NOMO-1 treated with dmso at 0.1 percent for 144 hours (cell line): ENCODE results near the gene POU2F3.

Experiments
- DNase-seq: peaks from one replicate; lab custom pipeline; 2025; ENCODE audit not compliant: unreplicated experiment; lab: John Stamatoyannopoulos, UW

POU2F3 gene

DNA sequence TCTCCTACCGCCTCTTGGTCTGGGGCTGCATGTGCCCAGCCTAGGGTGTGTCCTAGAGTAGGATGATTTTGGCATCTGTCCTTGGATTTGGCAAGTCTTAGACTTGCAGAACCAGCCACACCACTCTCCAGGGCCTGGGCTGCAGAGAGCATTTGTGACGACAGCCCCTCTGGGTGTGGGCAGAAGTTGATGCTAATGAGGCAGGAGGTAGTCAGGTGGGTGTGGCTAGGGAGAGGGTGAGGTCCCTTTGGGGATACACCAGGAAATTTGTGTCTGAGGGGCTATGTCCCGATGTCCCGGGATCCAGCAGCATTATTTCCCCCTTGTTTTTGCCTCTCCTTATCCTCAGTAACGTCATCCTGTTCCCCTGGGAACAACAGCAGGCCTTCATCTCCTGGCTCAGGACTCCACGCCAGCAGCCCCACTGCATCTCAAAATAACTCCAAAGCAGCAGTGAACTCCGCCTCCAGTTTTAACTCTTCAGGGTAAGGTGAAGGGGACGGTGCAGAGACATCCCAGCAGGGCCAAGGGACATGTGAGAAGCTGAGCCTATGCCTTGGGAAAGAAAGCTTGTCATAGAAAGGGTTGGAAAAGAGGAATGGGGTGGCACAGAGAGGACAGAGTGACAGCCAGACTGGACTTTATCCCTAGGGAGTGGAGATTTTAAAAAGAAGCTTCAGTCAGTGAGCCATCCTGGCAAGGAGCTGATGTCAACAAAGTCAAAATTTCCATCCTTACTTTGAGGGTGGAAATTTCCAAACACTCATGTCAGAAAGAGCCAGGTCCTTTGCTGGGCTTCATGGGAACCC lies 77.1 kb downstream of the POU2F3 start:
- DNase-seq = no peak

DNA sequence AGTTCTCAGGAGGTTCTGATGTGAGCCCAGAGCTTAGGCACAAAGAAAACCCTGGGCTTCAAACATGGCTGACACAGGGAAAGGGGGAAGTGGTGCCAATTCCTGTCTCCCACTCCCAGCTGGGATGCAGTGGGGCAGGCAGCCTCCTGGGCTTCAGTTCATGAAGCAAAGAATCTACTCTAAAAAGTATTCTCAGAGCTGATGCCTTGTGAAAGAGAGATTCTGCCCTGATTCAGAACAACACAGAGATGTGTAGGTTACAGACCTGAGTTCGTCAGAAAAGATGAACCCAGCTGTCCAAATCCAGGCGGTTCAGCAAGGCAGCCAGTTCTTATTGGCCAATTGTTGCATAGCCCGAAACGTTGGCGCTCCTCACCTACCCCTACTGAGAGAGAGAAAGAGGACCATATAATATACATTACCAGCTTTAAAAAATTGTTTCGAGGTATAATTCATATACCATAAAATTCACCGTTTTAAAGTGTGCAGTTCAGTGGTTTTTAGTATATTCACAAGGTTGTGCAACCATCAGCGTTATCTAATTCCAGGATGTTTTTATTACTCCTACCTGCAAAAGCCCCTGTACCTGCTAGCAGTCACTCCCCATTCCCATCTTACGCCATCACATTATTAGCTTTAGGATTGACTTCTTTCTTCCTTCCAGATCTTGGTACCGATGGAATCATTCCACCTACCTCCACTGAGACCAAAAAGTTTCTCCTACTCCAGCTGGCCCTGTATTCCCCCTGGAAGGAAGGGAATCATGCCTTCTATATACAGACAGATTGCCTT lies 77.9 kb downstream of the POU2F3 start:
- no peak for DNase-seq

DNA sequence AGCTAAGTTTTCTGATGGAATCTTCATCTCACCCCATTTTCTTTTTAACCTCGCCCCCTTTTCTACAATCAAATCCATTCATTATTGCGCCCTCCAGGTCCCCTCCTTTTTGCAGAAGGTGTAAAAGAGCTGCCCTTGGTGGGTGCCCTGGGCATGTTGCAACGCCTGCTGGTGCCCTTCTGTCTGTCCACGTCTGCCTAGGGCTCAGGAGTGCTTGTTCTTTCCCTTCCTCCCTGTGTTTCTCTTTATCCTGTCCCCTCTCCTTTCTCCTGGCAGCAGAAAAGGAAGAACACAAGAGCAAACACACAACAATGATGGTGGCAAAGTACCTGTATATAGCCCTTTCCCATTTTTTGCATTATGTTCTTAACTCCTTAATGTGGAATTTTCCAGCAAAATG lies 79.0 kb downstream of the POU2F3 start:
- DNase-seq = no peak

DNA sequence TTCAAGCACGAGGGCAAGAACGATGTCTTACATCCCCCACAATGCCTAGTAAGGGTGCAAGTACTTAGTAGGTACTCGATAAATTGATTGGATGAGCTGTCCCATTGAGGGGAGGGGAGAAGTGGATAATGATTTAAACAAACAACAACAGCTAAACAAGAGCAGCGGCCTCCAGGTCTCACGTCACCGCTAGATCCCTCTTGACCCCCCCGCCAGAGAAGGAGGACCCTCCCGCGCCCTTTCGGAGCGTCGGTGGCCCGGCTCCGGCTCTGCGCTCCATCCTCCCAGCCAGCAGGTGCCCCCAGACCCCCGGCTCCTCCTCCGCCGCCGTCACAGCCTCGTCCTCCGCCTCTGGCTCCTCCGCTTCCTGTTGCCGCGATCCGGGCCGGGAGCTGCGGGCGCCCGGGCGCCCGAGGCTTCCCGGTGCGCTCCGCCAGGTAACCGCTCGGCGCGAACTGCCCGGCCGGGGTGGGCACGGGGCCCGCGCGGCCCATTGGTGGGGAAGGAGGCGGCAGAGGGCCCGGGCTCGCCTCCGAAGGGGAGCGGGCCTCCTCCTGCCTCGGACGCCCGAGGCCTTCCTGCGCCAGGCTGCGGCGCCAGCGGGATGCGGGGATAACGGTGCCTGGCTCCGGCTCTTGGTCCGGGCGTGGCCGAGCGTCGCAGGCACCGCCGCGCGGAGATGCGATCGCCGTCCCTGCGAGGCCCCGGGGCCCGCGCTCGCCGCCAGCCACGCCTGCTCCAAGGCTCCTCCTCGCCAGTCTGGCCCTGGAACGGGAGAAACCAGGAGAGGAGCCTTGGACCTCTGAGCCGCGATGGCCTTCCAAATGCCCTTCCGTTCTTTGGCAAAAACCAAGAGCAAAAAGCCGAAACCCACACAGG lies 85.2 kb downstream of the POU2F3 start, which contains the start of gene TLCD5:
Gene TLCD5 (plus strand): TSS at position 368 of the 879 bp plus-strand sequence. CDS start 2,143 bp downstream, outside the sequence.
- no peak for DNase-seq

DNA sequence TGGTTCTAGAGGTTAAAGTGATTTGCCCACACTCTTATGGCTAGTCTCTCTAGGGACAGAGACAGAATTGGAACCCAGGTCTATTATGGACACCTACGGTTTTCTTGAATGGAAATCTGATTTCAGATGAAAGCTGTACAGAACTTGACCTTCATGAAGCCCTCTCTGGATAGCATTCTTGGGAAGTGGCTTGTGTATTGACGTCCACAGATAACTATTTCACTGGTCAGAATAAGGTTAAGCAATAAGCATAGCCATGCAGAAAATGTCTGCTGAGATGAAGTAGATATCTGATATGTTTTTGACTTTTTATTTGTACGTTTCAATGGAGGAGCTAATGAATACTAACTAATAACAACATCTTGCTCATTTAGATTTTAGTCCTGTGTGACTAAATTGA lies 86.3 kb downstream of the POU2F3 start:
- no peak for DNase-seq

DNA sequence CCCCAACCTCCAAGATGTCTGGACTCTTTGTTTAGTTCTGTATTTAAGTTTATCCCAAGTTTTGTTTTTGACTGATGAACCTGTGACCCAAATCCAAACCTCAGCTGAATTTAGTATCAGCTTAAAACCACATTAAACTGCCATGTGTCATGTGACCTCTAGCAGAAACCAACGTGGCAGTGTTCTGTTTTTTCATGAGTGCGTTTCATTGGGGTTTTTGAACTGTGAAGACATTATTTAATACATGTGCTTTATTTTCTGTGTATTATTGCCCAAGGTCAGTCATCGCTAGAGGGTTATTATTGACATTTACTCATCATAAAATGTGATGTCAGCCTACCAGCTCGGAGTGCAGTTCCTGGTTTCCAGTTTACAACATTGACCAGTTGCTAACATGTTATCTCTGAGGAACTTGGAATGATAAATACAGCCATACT lies 86.9 kb downstream of the POU2F3 start:
- DNase-seq = no peak

DNA sequence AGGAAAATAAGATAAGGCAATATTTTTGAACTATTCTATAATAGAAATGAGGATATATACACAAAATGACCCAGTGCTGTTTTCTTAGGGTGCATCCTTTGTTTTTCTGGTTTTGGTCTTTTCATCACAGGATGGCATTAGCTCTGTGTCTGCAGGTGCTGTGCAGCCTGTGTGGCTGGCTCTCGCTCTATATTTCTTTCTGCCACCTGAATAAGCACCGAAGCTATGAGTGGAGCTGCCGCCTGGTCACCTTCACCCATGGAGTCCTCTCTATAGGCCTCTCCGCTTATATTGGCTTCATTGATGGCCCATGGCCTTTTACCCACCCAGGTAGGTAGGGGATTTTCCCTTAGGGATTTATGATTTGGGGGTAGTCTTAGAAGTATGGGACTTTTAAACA lies 87.4 kb downstream of the POU2F3 start:
- DNase-seq = no peak

DNA sequence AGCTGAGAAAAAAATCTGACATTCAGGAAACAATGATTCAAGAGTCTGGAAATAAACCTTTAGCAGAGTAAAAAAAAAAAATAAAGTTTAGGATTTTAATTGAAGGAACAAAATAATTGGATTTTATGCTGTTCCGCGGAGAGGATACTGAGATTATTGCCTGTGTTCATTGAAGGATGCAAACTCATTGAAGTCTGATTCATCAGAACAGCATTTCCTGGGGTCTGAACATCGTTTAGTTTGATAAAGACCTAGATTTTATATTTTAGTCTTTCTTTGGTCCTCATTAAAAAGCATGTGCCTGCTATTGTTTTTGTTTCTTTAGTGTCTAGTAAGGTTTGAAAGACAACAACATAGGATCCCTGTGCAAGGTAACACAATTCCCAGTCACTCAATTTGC lies 89.6 kb downstream of the POU2F3 start:
- DNase-seq = no peak

DNA sequence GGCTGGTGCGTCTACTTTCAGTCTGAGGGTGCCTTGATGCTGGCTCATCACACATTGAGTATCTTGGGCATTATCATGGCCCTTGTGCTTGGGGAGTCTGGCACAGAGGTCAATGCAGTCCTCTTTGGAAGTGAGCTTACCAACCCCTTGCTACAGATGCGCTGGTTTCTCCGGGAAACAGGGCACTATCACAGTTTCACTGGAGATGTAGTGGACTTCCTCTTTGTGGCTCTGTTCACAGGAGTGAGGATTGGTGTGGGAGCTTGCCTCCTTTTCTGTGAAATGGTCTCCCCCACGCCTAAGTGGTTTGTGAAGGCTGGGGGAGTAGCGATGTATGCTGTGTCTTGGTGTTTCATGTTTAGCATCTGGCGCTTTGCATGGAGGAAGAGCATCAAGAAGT lies 90.1 kb downstream of the POU2F3 start:
- no peak for DNase-seq

DNA sequence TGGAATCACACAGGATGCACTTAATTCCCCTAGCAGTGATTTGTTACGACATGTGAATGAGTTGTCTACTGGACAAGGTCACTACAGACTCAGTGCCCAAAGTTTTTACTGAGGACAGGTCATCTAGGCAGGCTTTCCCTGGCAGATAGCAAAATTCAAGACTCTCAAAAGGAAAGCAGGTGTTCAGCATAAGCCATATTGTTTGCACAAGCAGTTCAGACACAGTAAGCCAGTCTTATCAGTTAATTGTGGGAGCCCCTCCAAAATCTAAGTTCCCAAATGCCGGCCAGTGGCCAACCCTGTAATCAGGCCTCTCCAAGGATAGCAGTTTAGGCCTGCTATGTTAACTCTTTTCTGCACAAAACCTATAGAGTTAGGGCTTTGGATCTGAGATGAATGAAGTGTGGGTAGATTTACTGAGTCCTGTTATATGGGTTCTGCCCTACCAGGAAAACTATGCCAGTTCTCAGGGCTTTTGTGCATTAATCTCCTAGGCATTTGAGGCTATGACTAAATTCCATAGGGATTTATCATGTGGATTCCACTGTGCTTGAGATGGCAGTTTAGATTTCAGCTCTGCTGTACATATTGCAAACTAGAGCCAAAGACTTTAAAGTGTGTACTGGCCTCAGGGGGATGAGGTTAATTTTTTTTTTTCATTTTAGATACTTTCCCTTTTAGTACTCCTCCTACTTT lies 91.5 kb downstream of the POU2F3 start:
- DNase-seq = no peak

DNA sequence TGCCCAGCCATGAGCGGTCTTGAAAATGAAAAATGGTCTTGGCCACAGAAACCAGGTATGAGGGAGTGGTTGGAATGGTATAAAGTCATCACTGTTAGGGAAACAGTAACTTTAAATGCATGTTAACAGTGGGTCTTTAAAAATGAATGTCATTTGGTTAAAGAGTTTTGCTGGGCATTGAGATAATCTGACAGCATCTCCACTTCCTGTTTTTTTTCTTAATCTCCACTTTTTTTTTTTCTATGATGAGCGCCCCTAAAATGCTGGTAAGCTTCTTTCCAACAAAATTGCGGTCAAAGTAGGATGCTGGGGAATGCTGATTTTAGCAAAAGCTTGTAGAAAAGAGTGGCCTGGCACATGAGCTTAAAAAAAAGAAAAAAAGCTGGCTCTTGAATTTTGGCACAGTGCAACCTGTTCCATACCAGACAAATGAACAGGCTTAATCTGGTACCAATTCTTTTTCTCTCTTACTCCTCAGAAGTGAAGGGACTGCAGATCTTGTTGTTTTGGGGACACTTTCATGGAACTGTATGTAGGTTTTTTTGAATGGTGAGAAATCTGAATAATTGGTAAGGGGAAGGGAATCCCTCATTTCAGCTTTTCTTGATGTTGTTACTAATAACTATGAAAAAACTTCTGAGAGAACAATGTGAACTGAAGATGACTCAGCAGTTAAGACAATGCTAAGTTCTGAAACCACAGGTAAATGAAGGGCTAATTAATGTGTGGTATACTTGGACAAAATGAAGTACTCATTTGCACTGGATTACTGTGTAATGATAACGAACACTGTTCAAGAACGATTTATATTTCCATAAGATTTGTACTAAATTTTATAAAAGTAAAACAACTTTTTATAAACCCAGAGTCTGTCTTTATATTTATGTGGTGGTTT lies 93.1 kb downstream of the POU2F3 start:
- no peak for DNase-seq

DNA sequence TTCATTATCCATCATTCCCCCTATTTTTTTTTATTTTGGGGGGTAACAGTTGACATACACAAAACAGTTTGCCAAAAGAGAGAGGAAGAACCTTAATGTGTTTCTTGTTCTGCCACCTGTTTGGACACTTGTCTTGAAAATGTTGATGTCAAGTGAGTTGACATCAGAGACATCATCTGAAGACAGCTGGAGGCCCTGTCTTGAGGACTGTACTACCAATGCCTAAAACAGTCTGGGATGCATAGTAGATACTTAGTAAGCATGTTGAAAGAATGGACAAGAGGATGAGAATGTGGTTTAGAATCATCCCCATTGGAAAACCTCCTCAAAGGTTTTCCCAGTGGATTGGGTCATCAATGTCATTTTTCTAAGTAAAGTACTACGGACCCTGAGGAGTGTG lies 93.9 kb downstream of the POU2F3 start:
- DNase-seq = no peak

DNA sequence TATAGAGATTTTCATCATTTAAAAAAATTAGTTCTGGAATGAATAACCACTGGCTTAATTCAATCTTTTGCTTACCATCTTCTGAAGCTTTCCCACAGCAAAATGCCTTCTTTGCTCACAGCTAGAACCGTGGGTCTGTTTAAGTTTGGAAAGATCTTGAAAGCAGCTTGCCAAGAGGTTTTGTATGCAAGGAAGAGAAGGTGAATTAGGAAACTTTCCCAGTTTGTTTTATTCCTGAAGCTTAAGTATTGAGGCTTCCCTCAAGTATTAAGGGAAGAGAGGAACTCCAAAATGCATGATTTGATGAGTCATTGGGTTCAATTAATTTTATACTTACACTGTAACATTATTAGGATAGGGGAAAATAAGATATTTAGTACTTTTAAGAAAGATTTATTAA lies 94.4 kb downstream of the POU2F3 start:
- DNase-seq = no peak

DNA sequence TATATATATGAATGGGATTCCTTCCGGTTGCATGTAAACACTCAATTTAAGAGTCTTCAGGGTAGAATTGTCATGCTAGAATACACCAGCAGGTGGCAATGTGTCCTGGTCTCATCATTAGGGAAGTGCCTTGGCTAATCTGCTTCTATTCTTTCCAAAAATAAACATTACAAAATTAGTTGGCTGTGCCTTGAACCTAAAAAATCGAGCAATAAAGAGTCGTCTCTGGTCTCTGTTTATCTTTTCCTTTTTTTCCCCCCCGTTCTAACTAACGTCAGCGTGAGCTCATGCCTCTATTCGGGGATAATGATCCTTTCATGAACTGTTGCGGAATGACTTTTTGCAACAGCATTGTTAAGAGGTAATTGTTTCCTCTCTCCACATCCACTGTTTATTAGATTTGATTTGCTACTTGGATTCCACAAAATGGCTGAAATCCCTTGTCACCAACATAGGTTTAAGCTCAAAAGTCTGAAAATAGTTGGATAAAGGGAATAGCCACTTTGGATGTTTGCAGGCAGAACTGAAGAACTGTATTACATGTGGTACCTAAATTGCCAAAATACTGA lies 95.0 kb downstream of the POU2F3 start:
- DNase-seq = peak; percentile 13

DNA sequence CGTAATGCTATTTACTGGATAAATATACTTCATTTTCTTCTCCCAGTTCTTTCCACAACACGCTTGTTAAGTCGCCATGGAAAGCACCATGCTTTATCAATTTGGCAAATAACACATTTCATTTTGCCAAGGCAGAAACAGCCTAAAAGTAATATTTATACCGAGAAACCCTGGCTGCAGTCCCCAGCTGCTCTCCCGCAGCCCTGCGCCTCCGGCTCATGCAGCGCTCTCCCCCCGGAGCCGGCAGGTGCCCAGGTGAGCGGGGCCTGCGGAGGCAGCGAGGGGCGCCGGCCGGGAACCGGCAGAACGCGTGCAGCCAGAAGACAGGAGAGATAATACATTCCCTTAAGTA lies 95.6 kb downstream of the POU2F3 start:
- no peak for DNase-seq

DNA sequence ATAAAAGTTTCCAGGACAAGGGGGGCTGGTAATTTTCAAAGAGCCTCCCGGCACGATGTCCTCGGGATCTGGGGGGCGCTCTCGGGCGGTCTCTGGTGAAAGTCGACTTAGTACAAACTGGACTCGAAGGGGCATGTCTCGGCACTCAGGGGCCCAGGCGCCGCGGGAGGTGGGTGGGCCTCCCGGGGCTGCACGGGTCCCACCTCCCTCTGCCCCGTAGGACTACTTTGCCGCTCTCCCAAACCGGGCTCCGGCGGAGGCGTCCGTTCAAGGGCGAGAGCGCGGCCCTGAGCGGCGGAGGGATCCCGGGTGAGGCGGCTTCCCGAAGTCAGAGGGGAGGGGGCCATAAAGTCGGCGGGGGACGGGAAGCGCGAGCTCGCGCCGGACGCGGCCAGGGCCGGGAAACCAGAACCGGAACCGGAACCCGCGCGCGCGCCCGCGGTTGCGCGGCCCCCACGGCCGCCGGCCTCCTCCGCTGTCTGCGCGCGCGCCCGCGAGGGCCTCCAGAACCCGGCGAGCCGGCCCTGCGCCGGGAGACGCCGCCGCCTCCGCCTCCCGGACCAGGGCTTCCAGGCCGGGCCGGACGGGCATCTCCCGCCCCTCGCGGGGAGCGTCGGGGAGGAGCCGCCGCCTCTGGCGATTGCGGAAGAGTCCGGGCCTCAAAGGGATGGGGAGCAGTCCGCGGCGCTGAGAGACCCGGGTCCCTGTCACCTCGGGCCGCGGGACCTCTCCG lies 96.1 kb downstream of the POU2F3 start, which contains the start of gene ARHGEF12:
Gene ARHGEF12 (plus strand): TSS at position 506 of the 733 bp plus-strand sequence. CDS start 831 bp downstream, outside the sequence.
- DNase-seq = no peak

DNA sequence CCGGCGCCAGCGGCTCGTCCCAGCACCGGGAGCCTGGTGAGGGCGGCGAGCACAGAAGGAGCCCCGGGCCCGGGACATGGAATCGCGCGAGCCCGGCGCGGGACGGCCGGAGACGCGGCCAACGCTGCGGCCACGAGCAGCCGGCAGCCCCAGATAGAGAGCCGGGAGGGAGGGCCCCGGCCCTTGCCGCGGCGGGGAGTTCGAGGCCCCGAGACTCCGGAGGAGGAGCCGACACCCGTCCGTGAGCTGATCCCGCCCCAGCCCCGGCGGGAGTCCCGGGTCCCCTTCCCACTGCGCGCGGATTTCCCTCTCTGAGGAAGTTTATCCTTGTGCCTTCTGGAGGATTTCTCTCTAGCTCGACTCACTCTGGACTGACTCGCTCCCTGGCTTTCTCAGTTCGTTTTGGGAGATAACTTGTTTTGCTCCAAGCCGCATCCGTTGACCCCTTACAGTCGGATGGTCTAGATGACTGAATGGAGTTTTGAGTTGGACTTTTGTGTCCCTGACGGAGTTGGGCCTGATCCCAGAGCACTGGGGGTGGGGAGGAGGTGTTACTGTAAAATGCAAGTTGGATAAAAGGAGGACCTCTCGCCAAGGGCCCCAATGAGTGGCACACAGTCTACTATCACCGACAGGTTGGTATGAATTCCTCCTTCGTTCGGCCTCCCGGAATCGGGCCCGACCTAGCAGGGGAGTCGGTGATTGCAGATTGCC lies 96.9 kb downstream of the POU2F3 start:
- DNase-seq = no peak
